Right forelimb (tissue), 1 donor: ENCODE measurements around the gene EDC4.
"Not testable (repeated sequence)": the region's sequence is repeated elsewhere in the genome, so short reads cannot be mapped to it uniquely, and the experiment has no call there.

Source experiments
- DNase-seq: peaks from one replicate; pipeline ENCODE4 v3.0.0-alpha.2; 2018

The EDC4 gene

DNA sequence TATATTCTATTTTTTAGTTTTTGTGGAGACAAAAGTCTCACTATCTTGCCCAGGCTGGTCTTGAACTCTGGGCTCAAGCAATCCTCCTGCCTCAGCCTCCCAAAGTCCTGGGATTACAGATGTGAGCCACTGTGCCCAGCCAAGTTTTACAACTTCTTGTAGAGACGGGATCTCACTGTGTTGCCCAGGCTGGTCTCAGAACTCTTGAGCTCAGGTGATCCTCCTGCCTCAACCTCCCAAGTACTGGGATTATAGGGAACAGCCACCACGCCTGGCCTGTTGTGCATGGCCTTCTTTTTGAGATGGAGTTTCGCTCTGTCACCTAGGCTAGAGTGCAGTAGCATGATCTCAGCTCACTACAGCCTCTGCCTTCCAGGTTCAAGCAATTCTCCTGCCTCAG, 19.2 kb upstream of the EDC4 start:
- DNase-seq, result no peak

DNA sequence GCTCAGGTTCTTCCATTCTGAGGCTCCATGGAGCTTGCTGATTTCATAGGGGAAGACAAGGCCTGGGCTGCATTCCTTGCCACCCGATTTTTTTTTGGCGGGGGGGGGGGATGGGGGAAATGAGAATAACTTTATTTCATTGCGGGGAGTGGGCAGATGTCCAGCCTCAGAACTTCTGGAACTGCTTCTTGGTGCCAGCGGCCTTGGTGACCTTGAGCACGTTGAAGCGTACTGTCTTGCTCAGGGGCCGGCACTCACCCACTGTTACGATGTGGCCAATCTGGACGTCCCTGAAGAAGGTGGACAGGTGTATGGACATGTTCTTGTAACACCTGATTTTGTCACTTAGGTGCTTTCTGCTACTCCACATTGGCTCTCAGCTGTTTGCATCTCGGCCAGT, 17.1 kb upstream of the EDC4 start:
- no peak for DNase-seq

DNA sequence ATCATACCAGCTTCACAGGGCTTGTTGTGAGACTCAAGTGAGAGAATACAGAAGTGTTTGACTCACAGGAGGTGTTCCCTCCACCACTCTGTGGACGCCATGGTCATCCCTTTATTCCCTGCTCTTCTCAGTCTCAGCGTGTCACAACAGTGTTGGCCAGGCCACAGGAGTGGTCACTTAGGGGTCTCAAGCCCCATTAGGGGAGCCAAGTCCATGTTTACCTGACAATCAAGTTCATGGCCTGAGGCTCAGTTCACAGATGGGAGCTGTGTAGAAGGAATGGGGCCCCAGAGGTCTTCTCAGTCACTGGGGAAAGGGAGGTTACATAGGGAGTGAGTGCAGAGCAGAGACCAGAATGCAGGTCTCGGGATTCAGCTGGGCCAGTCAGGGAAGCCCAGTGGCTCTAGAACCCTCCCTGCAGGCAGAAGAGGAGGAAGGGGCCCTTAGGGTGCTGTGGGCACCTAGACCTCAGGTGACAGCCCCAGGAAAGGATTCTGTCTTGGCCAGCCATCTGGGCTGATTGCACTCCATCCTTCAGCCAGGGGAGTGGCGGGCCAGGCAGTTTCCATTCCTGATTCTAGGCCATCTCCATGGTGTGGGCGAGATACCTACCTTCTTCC, 15.8 kb upstream of the EDC4 start:
- DNase-seq, result no peak

DNA sequence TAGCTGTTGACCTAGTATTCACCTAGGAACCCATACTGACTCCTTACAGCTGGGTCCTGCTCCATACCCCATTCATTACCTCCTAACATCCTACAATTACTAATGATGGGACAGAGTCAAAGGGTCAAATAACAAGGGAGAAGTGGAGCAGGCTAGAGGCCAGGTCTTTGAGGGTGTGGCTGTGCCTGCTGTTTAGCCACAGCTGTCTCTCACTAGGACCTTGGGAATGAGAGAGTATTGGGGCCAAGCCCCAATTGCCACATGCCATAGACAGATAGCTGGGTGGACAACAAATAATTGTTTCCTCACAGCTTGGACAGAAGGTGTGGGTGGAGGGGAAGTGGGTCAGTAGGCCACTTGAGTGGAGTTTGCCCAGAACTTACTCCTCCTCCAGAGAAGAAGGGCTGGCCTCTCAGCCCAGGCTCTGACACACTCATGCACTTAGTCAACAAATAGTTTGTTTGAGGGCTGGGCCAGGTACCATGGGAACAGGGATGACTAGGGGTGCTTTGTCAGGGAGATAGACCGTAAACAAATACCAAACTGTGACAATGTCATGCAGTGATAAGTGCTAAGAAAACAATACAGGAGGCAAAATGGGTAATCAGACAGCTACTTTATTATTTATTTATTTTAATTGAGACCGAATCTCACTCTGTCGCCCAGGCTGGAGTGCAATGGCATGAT, 15.2 kb upstream of the EDC4 start:
- DNase-seq, result no peak

DNA sequence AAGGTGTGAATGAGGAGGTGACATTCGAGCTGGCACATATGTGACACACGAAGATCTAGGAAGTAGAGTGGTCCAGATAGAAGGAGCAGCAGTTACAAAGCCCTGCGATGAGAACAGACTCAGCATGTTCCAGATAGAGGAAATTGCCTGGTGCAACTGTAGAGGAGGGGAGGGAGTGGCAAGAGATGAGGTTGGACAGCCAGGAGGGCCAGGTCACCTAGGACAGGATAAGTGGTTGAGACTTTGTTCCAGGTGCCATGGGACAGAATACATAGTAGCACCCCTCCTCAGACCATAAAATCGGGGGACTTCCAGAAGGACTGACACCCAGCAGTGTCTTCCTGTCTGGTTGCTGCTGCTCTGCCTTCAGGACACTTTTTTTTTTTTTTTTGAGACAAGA, 14.4 kb upstream of the EDC4 start:
- DNase-seq, result no peak

DNA sequence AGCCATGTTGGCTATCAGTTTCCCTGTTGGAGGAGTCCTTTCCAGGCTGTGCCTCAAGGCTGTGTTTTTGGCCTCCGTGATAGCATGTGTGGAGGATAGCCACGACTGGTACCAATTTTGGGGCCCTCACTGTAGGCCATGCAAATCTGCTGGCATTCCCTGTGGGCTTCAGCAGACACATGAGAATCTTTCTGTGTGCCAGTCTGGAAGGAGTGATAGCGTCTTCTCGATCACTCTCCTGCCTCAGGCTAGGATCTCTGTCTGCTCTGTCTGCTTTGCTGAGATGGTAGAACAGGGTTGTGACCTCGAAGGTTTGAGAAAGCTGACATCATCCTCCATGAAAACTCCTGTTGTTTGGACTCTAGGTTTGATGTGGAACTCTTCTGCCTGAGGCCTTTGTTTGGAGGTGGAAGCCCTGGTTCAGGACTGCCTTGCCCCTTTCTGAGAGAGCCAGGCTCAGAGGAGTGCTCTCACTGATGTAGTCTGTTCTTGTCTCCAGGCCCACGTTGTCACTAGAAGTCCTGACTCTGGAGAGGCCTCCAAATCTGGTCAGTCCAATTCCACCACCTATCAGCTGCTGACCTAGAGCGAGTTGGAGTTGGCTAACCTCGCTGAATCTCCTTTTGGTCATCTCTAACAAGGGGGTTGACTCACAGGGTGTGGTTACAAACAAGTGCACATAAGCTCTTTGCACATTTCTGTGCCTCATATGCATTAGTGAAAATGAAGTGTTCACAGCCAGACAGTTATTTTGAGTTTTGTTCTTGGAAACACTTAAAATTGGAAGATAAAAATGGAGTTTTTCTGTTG, 12.1 kb upstream of the EDC4 start:
- DNase-seq, result no peak

DNA sequence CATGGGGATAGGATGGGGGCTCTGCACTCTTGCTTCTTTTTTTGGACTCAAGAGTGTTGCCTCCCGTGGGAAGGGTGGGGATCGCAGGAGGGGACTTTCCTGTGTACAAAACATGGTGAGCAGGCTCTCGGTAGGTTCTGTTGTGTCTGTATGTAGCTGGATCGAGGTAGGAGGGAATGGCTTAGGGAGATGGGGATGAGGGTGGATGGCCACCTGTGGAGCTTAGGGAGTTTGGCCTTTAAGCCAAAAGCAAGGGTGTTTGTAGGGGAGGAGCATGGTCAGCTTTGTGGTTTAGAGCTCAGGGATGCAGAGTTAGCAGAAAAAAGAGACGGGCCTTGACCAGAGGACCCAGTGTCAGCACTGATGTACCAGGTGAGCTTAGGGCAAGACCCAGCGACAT, 11.0 kb upstream of the EDC4 start:
- DNase-seq, result no peak

DNA sequence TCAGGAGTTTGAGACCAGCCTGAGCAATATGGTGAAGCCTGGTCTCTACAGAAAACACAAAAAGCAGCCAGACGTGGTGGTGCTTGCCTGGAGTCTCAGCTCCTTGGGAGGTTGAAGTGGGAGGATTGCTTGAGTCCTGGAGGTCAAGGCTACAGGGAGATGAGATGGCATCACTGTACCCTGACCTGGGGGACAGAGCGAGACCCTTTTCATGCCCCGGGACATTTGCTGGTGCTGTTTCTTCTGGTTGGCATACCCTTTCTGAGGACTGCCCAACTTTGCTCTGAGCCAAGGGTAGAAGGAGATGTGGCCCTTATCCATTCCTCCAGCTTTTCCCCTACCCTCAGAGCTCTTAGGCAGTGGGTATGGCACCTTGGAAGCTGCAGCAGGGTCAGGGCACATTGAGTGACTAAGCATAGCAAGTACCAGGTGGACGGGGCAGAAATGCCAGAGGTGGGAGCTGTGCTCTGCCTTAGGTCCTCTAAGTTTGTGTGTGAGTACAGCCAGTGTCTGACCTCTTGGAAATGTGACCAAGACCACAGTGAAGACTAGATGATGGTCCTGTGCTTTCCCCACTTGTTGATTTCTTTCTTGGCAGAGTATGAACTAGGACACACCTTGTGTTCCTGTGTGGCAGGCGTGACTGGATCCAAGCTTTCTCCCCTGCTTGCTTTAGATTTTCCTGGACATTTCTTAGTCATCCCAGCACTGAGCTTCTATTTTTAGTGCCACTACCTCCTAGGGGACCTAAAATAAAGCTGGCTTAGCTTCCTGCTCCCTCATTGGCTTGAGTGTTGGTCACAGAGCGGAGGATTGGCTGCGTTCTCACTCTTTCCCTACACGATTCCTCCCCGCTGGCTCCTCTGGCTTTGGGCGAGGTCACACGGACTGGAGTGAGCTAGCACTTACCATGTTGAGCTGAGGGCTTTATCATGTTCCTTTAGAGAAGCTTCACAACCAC, 9.9 kb upstream of the EDC4 start:
- no peak for DNase-seq

DNA sequence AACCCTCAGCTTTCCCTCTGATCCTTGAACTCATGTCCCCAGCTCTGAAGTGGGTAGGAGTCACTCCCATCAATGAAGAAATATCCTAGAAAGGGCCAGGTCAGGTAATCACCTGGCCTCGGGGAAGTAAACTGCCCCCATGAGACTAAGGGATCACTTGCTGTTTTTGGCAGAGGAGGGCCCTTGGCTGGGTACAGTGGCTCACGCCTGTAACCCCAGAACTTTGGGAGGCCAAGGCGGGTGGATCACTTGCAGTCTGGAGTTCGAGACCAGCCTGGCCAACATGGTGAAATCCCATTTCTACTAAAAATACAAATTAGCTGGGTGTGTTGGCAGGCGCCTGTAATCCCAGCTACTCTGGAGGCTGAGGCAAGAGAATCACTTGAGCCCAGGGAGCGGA, 8.8 kb upstream of the EDC4 start:
- DNase-seq, result not testable (repeated sequence)

DNA sequence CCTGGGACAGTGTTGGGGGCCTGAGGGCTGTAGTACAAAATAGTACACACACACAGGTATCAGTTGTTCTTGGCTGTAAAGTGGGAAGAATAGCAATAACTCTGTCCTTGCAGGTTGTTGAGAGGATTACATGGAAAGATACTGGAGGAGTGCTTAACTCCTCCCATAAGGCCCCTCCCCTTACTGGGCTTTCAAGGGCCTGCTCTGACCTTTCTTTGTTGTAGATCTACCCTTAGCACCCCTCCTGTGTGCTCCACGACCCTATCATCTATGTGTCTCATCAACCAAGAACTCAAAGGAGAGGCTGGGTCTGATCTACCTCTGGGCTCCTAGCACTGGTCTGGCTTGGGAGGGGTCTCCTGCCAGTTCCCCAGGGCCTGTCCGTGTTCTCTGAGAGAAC, 8.3 kb upstream of the EDC4 start:
- no peak for DNase-seq

DNA sequence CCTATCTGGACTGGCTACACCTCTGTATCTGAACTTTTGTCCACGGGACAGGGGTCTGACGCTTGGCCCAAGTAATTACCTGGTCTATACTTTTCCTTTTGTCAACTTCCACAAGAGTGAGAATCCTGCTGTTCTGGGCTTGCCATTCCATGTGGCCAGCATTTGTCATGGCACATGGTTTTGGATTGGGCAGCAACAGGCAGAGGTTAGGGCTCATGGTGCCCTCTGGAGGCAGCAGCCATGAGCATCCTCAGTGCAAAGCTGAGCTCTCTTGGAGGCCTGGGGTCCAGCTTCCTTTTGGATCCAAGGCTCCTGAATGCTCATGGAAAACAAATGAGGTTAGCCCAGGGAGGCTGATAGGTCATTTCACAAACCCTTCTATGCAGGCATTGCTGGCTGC, 7.5 kb upstream of the EDC4 start:
- no peak for DNase-seq

DNA sequence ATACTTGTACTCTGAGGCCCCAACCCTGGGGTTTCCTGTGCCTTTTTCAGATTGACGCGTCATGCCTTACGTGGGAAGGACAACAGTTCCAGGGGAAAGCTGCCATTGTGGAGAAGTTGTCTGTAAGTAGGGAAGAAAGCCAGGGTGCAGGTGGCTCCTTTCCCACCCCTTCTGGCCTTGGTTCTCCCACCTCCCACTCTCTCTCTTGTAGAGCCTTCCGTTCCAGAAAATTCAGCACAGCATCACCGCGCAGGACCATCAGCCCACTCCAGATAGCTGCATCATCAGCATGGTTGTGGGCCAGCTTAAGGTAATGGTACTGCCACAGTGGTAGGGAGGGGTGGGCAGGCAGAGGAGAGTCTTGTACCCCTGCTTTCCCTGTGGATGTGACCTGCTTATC, 4.6 kb upstream of the EDC4 start:
- DNase-seq, result no peak

DNA sequence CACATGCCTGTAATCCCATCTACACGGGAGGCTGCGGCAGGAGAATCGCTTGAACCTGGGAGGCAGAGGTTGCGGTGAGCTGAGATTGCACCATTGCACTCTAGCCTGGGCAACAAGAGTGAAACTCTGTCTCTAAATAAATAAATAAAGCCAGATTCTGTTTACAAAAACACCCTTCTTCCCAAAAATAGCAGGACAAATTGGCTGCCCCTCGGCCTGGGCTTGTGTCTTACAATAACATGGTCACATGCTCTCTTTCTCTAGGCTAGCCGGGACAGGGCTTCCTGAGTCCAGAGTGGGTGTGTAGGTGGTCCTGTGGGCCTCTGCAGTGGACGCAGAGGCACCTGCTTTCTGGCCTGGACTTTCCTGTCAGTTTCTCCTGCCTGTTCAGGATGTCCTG, 3.2 kb upstream of the EDC4 start:
- no peak for DNase-seq

DNA sequence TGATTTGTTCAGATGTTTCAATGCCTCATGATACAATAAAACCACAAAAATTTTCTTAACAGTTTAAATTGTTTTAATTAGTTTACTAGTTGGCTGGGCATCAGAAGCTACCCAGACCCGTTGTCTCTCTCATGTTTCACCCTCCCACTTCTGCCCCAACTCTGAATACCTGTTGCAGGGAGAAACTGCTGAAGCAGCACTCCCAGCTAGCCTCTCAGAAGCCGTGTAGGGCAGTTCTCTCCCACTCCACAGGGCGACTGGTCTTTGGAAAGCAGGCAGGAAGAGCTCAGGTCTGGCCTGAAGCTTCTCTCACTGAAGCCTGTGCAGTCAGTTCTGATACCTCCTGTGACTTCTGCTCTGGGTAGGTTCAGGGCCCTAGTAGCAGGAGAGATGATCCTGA, 1.6 kb upstream of the EDC4 start:
- no peak for DNase-seq

DNA sequence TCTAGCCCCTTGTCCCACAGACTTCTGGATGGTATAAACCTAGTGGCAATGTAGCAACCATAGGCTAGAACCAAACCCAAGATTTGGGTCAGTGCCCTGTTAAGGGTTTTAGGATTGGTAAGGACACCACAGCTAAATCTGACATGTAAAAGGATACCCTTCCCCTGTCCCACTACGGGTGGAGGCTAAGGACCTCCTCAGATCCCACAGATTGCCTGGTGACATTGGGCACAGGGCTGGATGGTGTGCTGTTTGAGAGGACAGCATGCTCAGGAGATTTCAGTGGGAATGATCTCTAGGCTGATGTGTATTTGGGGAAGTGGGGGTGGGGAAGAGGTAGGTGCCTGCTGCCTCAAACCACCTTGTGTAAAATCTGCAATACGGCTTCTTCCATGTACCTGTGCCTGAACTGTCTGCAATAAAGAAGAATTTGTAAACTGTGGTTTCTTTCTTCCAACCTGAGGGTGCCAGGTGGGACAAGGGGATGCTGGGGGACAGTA, 671 bp upstream of the EDC4 start:
- DNase-seq, result no peak

DNA sequence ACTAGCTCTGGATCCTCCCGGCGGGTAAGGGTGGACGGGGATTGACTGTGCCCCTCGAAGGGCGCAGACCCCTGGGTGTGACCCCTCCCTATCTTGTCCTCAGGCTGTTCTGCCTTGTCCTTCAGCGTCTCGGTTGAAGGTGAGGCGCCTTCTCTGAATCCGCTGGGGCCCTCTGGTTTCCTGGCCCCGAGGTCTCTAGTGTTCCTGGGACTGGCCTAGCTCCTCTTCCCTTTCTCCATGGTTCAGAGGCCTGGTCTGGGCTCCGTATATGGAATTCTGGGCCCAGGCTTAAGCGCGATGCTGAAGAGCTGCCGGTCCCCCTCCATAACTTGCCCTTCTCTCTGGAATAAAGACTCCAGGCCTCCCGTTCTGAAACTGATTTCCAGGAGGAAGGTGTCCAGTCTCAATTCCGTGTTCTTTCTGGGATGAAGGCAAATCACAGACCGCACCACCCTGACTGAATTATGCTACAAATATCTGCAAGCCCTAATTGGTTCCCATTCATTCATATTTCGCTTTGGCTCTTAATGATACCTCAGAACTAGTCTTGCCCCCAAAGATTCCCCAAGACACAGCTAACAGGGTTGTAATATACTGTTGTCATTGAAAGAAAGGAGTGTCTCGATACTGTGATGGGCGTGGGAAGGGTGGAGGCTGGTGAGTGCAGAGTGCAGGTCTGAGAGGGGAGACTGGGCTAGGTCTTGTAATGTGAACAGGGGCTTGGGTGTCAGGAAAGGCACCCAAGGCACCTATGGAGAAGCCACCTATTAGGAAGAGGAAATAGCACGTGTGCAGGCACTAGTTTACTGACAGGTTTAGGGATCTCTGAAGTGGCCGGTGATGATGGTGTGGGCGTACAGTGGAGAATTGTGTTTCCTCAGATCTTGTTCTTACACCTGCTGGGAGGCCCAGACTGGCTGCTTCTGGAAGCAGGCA, 851 bp downstream of the EDC4 start:
- no peak for DNase-seq

DNA sequence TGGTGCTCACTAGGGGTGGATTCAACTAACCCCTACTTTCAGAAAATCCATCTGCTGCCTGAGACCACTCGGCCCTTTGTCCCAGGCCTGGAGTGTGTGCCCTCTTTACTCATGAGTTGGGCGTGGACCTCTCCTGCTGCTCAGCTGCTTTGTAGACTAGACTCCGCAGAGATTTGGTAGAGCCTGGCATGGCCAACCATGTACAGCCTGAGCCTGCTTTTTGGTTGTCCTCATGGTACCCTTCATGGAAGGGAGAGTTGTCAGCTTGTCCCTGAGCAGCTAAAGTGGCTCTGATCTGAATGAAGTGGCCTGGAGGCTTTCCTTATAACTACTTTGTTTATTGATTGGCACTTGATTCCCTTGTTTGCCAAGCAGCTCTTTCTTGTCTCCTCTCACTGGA, 1.5 kb downstream of the EDC4 start:
- no peak for DNase-seq

DNA sequence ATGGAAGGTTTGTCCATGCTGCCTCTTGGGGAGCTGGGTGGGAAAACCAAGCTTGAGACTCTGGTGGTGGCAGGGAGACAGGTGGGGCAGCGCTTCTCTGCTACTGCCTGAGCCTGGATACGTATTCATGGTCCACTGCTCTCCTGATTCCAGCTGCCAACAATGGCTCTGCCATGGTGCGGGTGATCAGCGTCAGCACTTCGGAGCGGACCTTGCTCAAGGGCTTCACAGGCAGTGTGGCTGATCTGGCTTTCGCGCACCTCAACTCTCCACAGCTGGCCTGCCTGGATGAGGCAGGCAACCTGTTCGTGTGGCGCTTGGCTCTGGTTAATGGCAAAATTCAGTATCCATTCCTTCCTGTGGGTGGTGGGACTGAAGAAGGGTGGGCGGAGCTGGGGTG, 4.2 kb downstream of the EDC4 start:
- no peak for DNase-seq

DNA sequence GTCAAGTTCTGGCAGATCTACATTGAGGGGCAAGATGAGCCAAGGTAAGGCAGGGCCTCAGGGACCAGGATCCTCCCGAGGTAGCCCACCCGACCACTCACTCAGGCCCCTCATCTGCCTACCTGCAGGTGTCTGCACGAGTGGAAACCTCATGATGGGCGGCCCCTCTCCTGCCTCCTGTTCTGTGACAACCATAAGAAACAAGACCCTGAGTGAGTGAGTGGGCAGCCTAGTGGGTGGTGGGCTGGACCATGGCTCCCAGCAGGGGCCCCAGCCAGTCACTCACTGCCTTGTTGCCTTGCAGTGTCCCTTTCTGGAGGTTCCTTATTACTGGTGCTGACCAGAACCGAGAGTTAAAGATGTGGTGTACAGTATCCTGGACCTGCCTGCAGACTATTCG, 5.4 kb downstream of the EDC4 start:
- DNase-seq, result no peak

DNA sequence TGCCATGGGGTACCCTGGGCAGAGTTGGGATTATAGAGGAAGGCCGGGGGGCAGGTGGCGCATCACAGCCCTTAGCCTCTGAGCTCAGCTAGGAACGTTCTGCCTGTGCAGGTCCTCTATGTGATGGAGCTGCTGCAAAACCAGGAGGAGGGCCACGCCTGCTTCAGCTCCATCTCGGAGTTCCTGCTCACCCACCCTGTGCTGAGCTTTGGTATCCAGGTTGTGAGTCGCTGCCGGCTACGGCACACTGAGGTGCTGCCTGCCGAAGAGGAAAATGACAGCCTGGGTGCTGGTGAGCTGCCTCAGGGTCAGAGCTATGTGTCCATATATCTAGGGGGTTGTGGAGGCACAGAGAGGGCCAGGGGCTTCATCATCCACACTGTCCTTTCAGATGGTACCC, 6.0 kb downstream of the EDC4 start:
- DNase-seq, result no peak

DNA sequence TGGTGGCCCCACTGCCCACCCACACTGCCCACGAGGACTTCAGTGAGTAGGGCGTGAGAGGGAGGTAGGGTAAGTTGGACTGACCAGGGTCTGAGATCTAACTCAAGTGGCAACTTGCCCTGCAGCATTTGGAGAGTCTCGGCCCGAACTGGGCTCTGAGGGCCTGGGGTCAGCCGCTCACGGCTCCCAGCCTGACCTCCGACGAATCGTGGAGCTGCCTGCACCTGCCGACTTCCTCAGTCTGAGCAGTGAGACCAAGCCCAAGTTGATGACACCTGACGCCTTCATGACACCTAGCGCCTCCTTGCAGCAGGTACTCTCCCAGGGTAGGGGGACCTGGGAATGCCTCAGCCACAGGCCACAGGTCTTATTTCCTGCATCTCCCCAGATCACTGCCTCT, 6.6 kb downstream of the EDC4 start:
- DNase-seq, result no peak

DNA sequence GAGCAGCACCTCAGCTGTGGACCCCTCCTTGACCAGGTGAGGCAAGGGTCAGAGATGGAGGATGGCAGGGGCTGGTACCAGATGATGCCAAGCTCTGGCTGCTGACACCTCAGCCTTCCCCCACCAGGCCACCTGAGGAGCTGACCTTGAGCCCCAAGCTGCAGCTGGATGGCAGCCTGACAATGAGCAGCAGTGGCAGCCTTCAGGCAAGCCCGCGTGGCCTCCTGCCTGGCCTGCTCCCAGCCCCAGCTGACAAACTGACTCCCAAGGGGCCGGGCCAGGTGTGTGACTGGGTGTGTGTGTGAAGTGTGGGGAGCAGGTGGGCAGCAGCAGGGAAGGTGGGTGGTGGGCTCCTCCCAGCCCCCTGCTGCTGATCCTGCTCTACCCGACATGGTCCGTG, 7.1 kb downstream of the EDC4 start:
- DNase-seq, result no peak
